ENCODE measurements around the gene LTF.
"Not testable (repeated sequence)": the region's sequence is repeated elsewhere in the genome, so short reads cannot be mapped to it uniquely, and the experiment has no call there.

LTF gene

DNA sequence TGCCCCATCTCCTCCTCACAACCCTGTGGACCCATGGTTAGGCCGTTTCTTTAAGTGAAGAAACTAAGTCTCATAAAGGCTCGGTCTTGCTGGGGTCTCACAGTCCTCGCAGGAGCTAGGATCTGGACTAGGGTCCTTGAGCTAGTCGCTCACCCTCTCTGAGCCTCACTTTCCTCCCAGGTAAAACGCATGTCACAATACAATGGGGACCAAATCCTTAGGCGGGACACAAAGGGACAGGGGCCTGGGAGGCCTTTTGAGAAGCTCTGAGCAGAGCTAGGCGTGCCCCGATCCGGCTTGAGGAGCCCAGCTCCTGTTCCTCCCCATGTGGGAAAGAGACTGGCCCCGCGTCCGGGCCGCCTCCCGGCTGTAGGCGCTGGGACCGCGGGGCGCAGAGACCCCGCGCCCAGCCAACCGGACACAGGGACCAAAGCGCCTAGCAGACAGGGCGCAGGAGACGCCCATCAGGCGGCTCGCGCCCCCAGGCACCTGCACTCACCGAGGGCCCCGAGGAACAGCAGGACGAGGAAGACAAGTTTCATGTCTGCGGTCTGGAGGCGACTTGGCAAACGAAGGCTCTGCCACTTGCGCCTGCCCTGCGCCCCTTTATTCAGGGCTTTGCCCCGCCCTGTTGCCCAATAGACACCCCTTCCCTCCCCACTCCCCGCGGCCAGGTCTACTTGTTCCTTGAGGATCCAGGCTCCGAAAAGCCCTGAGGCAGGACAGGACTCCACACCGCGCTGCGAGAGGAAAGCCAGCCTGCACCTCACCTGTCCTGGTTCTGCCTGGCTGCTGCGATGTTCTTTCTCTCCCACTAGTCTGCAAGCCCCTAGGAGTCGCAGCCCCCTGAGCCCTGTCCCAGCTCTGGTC lies at the start of gene LTF:
Gene LTF (minus strand): TSS at position 580 of the 870 bp plus-strand sequence. CDS start 38 bp downstream, at position 542.
- DNase-seq, result no peak

- no peak for DNase-seq
Observed at GRCh38 chr3:46512191-46512749, 47.6 kb upstream of the LTF start.

GRCh38 chr3:46509661-46510187 lies 45.0 kb upstream of the LTF start:
- DNase-seq, result no peak

DNA sequence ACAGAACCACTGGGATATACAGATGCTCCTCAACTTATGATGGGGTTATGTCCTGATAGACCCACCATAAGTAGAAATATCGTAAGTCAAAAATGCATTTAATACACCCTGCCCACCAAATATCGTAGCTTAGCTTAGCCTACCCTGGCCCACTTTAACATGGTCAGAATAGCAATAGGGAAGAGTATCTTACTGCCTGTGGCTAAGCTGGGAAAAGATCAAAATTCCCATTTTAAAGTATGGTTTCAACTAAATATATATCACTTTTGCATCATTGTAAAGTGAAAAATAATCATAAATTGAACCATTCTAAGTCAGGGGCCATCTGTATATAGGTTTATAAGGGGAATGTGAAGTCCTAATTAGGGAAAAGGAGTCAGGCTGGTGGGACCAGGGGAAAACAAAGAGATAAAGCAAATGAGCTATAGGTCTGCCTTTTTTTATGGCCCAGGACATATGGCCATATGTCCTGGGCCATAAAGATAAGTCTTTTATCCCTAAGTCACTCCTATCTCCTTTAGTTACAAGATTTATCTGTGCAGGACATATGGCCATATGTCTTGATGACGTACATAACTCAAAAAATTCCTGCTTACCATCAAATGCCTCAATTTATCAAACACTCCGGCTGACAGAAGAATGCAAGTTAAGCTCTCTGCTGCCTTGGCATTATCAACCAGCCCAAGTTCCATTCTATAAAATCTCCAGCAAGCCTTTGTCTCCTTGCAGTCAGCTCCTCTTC lies 44.3 kb upstream of the LTF start:
- no peak for DNase-seq

DNA sequence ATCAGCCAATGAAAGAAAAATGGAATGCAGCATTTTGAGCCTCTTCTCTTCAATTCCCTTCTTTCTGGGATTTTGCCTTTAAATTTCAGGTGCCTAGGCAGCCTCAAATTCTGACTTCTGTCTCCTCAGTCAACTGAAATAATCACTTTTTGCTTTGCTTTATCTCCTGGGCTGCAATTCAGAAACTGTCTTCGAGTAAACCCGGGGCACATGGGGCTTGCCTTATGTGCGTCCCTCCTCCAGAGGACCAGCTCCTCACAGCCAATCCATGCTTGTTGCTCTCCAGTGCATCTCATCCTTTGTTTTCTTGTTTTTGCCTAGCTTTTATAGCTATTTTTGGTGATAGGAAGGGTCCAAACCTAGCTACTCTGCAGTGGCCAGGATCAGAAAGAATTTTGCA lies 41.8 kb upstream of the LTF start:
- no peak for DNase-seq

- DNase-seq, result no peak
Observed at GRCh38 chr3:46505953-46506352, 41.2 kb upstream of the LTF start.

GRCh38 chr3:46504789-46505188 lies 40.1 kb upstream of the LTF start:
- DNase-seq, result peak; percentile 22 to 56

- no peak for DNase-seq
Observed at GRCh38 chr3:46503200-46503874, 38.6 kb upstream of the LTF start.

GRCh38 chr3:46501702-46502101 lies 37.0 kb upstream of the LTF start:
- DNase-seq, result no peak

GRCh38 chr3:46500656-46501635 lies 36.2 kb upstream of the LTF start:
- DNase-seq, result no peak

- no peak for DNase-seq
Observed at GRCh38 chr3:46498916-46499519, 34.3 kb upstream of the LTF start.

- DNase-seq, result no peak
Observed at GRCh38 chr3:46497556-46498265, 33.0 kb upstream of the LTF start, which contains the start of gene RTP3. Gene RTP3, plus strand, starts transcription at chr3:46497976. Its CDS starts 87 bp downstream, at chr3:46498063.

GRCh38 chr3:46496746-46497555 lies 32.2 kb upstream of the LTF start:
- DNase-seq, result peak; percentile 51 to 63

DNA sequence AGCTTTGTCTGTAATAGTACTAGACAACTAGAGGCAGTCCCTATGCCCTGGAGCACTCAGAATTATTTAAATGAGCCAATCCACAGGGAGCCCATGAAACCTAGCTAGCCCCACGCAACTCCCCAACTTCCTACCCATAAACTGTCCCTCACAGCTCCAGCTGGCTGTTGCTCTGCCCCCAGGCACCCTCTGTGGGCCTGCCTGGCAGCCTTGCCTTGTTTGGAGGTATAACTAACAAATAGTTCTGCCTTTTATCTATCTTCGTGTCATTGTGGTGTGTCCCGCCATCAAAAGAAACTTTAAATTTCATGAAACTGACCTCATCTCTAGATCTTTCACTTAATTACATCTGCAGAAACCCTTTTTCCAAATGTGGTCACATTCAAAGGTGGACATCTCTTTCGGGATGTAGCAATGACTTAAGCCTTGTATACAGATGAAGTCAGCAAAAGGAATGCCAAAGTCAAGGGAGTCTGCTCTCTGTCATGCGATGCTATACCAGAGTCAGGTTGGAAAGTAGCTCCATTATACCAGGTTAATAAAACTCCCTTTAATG lies 31.3 kb upstream of the LTF start:
- DNase-seq, result no peak

GRCh38 chr3:46494491-46494890 lies 29.8 kb upstream of the LTF start:
- not testable (repeated sequence) for DNase-seq

- peak in 1 of 2 donors; percentile 3 for DNase-seq
Observed at GRCh38 chr3:46492890-46493547, 28.3 kb upstream of the LTF start.

GRCh38 chr3:46491089-46492070 lies 26.7 kb upstream of the LTF start:
- peak in 1 of 2 donors; percentile 9 for DNase-seq
